Measurements from ENCODE around the gene NUP160. TPM values are rescaled to one million over a fixed set of nuclear protein-coding genes. Genes with fewer than 3 reads are reported as not detected.
A peak's percentile ranks its signal among the peaks of the same experiment; 100 is the strongest.
"Not testable (repeated sequence)": the region's sequence is repeated elsewhere in the genome, so short reads cannot be mapped to it uniquely, and the experiment has no call there.

NUP160 gene
- 10 to 100 TPM; 76.4 to 77.0 TPM for total RNA-seq

GRCh38 chr11:47847892-47848699 lies at the start of gene NUP160:
NUP160 (minus strand) TSS chr11:47848350; CDS start chr11:47848318, 32 bp downstream.
- ATAC-seq (peak; percentile 88), DNase-seq (peak; percentile 92)
- POLR2A ChIA-PET: interaction anchor here (0.9 to 1.9 kb wide), 8 partner anchors 13 to 154 kb away, joined by 3 to 12 read pairs (median 3); partner anchors contain the start of gene FNBP4
- intact Hi-C loops (cut with micrococcal nuclease): loop anchor here (5.0 kb wide), 1 partner anchor 264 kb away; no protein-coding TSS in a partner anchor
- Mint-ChIP-seq H3K27me3 (no peaks in the 10 kb centered on the region), H3K36me3 (ENCODE audit: low read depth) (peaks cover 22% of the 10 kb centered on the region), H3K4me1 (ENCODE audit: low read depth) (peaks cover 33% of the 10 kb centered on the region), H3K4me3 (peak within 1 kb of the TSS; percentile 98), H3K9me3 (no peaks in the 10 kb centered on the region), H3K27ac (peak within 1 kb of the TSS; percentile 99)
- CTCF ChIA-PET: interaction anchor here (1.4 kb wide), 1 partner anchor 260 kb away, joined by 4 read pairs; no protein-coding TSS in a partner anchor
- TF ChIP-seq CTCF (IDR thresholded peaks at IDR 0.05): no peak

GRCh38 chr11:47896199-47896598 lies 48.0 kb upstream of the NUP160 start:
- H3K4me3 Mint-ChIP-seq: no peak overlapping the region
- H3K27me3 Mint-ChIP-seq: no peaks in the 10 kb centered on the region
- no peak overlapping the region for H3K27ac Mint-ChIP-seq
- ChIA-PET POLR2A (no interaction called here), CTCF (no interaction called here)
- ATAC-seq (no peak), DNase-seq (no peak)
- H3K4me1 Mint-ChIP-seq (ENCODE audit: low read depth): peaks cover 6% of the 10 kb centered on the region
- intact Hi-C loops (cut with micrococcal nuclease): no loop called here
- no peaks in the 10 kb centered on the region for H3K9me3 Mint-ChIP-seq
- H3K36me3 Mint-ChIP-seq (ENCODE audit: low read depth): no peaks in the 10 kb centered on the region
- TF ChIP-seq CTCF (IDR thresholded peaks at IDR 0.05): no peak

- ChIA-PET CTCF (no interaction called here), POLR2A (no interaction called here)
- no peak overlapping the region for H3K27ac Mint-ChIP-seq
- no peaks in the 10 kb centered on the region for H3K27me3 Mint-ChIP-seq
- no peaks in the 10 kb centered on the region for H3K9me3 Mint-ChIP-seq
- DNase-seq (no peak), ATAC-seq (no peak)
- H3K36me3 Mint-ChIP-seq (ENCODE audit: low read depth): no peaks in the 10 kb centered on the region
- intact Hi-C loops (cut with micrococcal nuclease): no loop called here
- H3K4me1 Mint-ChIP-seq (ENCODE audit: low read depth): peaks cover 8% of the 10 kb centered on the region
- no peak for TF ChIP-seq CTCF (IDR thresholded peaks at IDR 0.05)
- H3K4me3 Mint-ChIP-seq: no peak overlapping the region
Measured at GRCh38 chr11:47895035-47895434, 46.9 kb upstream of the NUP160 start.

GRCh38 chr11:47892546-47893276 lies 44.6 kb upstream of the NUP160 start:
- POLR2A ChIA-PET; ATAC-seq; H3K4me3 Mint-ChIP-seq; H3K27ac Mint-ChIP-seq; CTCF ChIA-PET; H3K36me3 Mint-ChIP-seq (ENCODE audit: low read depth); H3K27me3 Mint-ChIP-seq; H3K9me3 Mint-ChIP-seq; intact Hi-C loops (cut with micrococcal nuclease); DNase-seq: not testable (repeated sequence)
- peaks cover 18% of the 10 kb centered on the region for H3K4me1 Mint-ChIP-seq (ENCODE audit: low read depth)

- Mint-ChIP-seq H3K36me3 (ENCODE audit: low read depth) (no peaks in the 10 kb centered on the region), H3K27me3 (no peaks in the 10 kb centered on the region), H3K4me1 (ENCODE audit: low read depth) (peaks cover 18% of the 10 kb centered on the region), H3K27ac (no peak overlapping the region), H3K4me3 (no peak overlapping the region), H3K9me3 (no peaks in the 10 kb centered on the region)
- TF ChIP-seq CTCF (IDR thresholded peaks at IDR 0.05): no peak
- no peak for DNase-seq
- ATAC-seq: no peak
- ChIA-PET CTCF (no interaction called here), POLR2A (no interaction called here)
- intact Hi-C loops (cut with micrococcal nuclease): no loop called here
Measured at GRCh38 chr11:47891886-47892285, 43.7 kb upstream of the NUP160 start.

Measured in activated CD8-positive, alpha-beta T cell treated with anti-CD3 and anti-CD28 coated beads for 36 hours (primary cell).